ENCODE results near the gene MRPL23. TPM values are rescaled to one million over a fixed set of nuclear protein-coding genes. Genes with fewer than 3 reads are reported as not detected.

The MRPL23 gene
- total RNA-seq (2014; rRNA removed; shearing (Covaris generic)): 107 and 109 TPM in 2 replicates

DNA sequence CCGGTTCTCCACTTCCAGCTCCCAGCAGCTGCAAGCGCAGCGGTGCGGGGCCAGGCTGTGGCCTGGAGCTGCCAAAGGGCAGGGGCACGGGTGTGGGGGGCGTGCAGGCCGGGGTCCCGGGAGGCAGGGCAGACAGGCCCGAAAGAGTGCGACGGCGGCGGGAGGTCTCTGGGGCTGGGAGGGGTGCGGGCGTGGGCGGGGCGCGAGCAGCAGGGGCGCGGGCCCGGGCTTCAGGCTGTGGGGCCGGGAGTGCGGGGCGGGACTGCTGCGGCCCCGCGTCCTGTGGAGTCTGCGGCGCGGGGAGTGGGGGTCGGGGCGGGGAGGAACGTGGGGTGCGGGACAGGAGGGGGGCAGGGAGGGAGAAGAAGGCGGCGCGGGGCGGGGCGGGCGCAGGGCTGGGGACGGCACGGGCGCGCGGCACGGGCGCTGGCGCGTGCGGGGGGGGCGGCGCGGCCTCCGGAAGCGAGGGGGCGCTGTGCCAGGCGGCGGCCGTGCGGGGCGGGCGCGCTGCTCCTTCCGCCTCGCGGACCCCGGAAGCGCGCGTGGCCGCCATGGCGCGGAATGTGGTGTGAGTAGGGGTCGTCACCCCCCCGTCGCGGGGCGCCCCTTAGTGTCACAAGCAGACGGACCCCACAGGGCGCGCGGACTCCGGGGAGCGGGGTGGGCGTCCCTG, at the start of gene MRPL23:
MRPL23 (plus strand) TSS at position 521 of the 673 bp plus-strand sequence; CDS start at position 552, 31 bp downstream.
- DNase-seq (ENCODE audit: low spot score): no peak

DNA sequence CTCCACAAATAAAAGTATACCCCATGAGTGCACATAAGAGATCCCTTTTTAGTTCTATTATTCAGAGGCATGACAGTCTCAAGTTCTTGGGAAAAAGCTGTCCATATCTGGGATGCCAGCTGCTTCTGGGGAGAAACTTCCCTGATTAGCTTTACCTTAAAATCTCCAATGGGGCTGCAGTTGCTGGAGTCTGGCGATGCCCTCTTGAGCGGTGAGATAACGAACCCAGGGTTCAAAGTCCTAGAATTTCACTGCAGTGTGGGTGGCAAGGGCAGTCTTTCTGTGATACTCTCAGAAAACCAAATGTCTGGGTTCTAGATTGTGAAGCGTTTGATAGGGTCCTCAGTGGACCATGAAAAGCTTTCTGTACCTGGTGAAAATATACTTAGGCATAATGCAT, 48.0 kb upstream of the MRPL23 start:
- DNase-seq (ENCODE audit: low spot score): no peak

DNA sequence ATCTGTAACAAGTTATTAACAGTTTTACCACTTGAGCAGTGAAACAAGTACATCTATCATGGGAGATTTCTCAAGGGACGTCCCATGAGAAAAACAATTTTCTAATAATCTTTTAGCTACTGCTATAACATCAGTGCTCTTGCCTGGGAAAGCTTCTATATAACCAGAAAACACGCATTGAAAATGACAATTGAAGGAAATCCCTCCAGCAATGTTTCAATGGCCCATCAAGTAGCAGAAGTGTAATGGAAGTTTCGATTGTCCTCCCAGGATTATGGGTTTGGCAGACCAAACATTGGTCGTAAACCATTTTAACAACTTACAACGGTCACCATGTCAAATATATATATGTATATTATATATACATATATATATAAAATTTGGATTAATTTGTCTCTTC, 47.4 kb upstream of the MRPL23 start:
- DNase-seq (ENCODE audit: low spot score): no peak

DNA sequence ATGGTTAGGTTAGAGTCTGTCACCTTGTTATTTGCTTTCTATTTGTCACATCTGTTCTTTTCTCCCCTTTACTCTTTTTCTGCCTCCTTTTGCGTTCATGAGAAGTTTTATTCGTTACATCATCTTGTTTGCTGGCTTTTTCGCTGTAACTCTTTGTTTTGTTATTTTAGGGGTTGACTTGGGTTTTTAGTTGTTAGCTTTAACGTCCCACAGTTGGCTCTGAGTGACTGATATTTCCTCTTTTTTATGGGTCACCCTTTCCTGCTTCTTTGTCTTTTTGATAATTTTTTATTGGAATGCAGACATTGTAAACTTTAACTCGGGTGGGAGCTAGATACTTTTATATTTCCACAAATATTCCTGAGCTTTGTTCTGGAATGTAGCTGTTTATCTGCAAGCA, 41.0 kb upstream of the MRPL23 start:
- no peak for DNase-seq (ENCODE audit: low spot score)

DNA sequence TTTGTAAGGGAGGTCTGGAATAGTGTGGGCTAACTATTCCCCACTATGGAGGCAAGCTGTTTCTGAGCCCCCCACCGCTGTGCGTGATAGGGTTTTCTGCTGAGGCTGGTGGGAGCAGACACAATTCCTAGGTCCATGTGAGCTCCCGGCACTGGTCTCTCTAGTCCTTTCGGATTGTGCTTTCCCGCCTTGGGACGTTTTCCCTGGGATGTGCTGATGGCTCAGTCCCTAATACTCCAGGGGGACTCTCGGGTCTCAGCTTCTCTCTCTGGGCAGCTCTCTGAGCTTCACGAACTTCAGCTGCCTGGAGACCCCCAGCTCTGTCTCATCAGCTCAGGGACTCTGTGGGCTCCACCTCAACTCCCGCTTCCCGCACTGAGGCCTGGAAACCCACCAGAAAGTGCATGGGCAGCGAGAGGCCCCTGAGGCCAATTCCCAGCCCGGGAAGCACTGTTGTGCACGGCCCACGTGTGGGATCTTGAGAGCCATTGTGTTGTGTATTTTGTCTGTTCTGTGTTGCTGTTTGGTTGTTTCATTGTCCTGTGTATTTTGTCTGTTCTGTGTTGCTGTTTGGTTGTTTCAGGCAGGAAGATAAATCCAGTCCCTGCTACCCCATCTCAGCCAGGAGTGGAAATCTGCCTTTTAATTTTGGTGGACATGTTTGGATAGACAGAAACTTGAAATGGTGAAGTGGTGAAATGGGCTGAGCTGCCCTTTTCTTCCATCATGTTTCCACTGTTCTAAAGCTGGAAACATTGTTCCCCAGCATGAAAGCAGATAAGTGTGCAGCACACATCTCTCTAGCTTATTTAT, 40.3 kb upstream of the MRPL23 start:
- no peak for DNase-seq (ENCODE audit: low spot score)

DNA sequence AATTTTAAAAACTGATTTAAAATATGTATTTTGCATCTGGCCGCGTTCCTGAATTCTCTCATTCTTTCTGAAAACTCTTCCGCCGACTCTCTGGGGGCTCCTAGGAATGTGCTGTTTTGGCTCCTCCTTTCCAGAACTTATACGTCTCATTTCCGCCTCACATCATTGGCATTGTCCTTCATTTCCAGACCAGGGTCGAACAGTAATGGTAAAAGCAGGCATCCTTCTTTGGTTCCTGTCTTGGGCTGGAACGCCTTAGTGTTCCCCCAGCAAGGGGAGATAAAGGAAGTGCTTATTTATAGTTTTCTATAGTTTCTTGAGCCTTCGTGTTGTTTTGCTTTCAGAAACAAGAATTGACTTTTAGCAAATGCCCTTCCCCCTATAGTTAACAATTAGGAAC, 38.5 kb upstream of the MRPL23 start:
- no peak for DNase-seq (ENCODE audit: low spot score)

DNA sequence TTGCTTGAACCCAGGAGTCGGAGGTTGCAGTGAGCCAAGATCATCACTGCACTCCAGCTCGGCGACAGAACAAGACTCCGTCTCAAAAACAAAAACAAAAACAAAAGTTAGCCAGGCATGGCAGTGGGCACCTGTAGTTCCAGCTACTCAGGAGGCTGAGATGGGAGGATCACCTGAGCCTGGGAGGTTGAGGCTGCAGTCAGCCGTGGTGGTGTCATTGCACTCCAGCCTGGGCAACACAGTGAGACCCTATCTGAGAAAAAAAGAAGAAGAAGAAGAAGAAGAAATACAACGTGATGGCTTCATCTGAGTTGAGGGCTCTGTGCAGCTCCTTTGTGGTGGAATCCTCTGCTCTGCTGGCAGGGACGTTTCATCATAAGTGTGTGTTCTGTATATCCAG, 37.6 kb upstream of the MRPL23 start:
- no peak for DNase-seq (ENCODE audit: low spot score)

DNA sequence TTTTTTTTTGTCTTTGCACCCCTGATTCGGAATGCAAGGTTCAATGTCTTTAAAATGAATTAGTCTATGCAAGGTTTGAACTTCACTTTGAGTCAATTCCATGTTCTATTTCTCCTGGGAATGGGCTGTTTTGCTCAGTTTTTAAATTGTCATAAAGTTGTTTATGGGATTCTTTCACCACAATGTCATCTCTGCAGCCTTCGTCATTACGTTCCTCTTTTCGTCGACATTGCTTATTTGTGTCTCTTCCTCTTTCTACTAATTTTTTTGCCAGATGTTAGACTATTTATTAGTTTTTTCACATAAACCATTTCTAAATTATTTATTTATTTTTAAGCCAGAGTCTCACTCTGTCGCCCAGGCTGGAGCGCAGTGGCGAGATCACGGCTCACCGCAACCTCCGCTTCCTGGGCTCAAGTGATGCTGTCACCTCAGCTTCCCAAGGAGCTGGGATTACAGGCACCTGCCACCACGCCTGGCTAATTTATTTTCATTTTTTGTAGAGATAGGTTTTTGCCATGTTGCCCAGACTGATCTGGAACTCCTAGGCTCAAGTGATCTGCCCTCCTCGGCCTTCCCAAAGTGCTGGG, 34.7 kb upstream of the MRPL23 start:
- no peak for DNase-seq (ENCODE audit: low spot score)

DNA sequence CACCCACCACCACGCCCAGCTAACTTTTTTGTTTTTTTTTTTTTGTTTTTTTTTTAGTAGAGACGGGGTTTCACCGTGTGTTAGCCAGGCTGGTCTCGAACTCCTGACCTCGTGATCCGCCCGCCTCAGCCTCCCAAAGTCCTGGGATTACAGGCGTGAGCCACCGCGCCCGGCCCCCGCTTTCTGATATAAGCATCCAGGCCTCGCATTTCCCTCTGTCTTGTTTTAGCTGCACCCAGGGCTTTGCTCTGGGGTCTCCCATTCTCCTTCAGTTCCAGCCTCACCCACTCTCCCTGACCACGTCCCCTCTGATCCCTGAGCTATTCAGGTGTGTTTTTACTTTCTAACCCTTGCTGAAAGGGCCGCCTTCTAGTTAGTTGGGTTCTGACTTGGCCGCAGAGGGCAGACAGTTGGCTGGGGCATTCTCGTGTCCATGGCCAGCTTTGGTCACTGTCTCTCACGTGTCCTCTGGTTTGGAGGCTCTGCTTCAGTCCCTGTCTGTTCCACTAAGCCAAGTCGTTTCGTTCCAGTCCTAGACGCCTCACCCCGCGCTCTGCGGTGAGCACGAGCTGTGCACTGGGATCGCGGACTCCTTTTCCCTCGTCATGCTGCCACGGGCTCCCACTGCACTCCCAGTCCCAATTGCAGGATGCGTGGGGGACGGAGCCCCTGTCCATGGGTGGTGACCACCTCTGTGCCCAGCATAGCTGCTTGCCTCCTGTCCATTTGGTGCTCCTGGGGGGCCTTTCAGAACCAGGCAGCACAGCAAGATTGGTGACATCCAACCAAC, 33.7 kb upstream of the MRPL23 start:
- no peak for DNase-seq (ENCODE audit: low spot score)

DNA sequence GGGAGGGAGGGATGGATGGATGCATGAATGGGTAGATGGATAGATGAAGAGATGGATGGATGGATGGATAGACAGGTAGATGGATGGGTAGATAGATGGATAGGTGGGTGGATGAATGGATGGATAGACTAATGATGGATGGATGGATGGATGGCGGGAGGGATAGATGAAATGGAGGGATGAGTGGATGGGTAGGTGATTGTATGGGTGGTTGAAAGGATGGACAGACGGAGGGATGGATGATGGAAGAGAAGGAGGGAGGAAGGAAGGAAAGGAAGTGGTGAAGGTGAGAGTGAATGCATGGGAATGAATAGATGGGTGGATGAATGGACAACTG, 31.4 kb upstream of the MRPL23 start:
- DNase-seq (ENCODE audit: low spot score): no peak

DNA sequence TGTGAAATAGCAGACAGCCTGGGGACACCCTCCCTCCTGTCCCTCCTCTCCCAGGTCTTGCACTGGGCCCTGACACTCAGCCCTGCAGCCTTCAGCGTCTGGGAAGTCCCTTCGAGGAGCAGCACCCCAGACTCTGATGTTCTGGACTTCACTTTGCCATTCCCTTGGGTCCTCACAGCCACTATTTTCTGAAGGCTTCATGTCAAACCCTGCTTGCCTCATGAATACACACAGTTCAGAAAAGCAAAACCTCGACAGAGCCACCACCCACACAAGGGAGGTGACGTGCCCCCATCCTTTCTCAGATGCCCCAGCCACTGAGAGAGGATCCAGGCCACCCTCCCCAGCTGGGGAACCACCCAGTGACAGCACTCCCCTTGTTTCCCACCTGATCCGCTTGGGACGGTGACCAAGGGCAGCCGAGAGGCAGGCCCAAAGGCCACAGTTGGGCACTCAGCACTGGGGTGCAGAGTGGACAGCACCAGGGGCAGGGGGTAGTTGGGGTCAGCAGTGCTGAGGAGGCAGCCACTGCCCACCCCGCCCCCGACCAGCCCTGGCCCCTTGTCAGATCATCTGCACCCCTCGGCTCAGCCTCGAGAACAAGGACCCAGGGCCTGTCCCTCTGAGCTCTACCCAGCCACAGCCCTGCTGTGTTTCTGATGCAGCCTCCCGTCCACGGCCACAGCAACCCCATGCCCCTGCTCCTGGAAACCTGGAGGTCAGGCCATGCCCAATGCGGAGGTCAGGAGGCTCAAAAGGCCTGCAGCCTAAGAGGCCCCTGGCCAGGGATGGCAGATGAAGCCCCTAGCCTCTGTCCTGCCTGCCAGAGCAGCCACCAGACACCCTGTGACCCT, 30.8 kb upstream of the MRPL23 start:
- no peak for DNase-seq (ENCODE audit: low spot score)

DNA sequence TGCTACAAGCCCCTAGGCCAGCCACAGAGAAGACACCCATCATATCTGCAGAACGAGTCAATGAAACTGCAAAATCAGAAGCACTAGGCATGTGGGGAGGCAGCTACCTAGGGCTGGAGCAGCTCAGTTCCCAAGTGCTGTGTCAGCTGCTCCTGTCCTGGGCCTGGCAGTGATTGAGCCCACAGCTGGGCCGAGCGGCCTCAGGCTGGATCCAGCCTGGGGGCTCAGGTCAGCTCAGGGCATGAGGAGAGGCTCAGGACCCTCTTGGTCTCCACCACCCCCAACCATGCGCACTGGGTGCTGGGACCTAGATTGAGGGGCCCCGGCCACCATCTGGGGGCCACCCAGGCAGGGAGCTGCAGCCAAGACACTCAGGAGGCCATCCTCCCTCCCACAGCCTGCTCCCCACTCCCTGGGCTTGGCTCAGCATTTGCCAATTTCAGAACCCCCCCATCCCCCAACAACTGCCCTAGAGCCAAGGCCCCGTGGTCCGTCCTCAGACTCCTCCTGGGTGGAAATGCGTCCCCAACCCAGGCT, 30.1 kb upstream of the MRPL23 start:
- no peak for DNase-seq (ENCODE audit: low spot score)

DNA sequence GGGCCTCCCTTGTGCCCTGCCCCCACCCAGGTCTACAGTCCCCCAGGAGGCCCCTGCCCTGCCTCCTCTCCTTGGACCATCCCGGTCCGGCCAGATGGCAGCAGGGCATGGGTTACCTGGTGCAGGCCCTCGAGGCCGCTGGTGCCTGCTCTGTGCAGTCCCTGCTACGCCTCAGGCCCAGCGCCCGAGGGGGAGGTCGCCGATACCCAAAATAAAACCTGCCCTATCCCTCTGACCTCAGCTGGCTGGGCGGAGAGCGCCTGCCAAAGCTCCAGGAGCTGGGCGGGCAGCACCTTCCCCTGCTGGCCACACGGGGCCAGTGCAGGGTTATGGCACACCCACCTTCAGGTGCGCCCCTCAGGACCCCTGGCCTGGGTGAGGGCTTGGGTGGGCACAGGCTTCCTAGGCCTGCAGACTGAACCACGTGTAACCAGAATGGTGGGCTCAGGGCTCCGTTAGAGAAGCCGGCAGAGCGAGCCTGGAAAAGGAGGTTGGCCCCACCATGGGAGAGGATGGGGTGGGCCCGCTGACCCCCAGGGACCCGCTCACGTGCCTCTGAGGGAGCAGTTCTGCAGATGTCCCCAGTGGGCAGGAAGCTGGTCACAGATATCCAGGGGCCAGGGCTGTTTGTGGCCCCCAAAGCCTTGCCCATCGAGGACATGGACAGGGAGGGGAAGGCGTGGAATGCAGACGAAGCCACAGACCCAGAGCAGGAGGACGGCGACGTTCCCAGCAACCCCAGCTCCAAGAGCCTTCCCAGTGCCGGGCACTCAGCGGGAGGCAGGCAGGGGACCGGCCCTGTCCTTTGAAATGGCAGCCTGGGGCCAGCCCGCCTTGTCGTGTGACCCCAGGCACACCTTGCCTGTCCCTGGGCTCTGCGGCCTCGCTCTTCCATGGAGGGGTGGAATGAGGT, 29.4 kb upstream of the MRPL23 start:
- DNase-seq (ENCODE audit: low spot score): no peak

DNA sequence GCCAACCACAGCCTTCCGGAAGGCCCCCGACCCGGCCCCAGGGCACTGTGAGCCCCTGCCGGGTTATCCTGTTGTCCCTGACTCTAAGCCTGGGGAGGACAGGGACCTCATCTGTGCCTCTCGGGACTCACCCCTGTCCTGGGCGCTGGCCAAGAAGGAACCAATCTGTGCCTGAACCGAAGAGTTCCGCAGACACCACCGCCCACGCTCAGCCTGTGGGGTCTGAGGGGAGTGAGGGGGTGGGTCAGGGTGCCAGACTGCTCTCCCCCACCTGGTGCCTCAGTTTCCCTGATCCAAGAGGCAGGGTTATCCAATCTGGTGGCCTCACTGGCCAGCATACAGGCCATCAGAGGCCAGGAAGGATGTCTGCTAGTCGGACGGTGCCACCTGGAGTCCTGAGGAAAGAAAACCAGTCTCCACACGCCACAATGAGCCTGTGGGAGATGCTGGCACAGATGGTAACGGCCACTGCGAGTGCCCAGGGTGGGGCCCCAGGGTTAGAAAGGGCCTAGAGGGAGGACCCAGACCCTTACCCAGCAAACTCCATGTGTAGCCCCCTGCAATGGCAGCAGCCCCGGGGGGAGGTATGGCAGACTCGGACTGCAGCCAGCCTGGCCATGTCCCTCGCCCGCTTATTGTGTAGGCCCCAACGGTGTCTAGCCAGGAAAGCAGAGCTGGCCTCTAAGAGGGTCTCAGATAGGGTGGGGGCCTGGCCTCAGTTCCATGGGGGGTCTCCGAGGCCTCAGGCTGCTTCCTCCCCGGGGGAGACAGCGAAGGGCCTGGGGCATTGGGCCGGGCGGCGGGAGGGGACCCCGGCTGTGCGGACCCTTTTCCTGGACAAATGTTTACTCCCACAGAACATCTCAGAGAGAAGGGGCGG, 28.5 kb upstream of the MRPL23 start:
- DNase-seq (ENCODE audit: low spot score): peak; percentile 37

DNA sequence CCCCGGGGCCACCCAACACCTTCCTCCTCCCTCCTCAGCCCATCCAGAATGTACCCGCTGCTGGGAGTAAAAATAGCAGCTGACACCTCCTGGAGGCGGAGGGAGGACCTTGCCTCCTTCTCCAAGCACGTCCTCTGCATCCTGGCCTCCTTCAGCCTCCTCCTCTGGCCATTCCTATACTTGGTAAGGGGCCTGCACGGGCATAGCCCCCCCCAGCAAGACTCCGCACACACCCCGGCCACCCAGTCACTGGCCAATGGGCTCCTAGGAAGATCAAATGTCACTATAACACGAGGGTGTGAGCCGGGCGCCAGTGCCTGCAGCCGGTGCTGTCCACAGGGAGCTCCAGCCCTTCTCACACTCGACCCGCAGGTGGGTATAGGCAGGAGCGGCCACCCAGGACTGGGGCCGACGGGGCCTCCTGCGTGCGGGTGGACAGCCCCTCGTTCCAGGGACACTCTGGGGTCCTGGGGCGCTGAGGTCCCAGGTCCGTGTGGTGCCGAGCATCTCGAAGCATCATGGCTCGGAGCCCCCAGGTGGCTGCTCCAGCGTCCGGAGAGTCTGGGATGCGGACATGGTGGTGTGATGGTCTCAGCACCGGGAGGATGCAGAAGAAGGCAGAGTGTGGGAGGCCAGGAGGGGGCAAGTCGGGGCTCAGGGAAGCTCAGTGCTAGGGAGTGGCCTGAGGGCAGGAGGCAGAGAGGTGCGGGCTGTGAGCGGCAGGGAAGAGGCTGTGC, 27.6 kb upstream of the MRPL23 start, which contains the start of gene TNNT3:
TNNT3 (plus strand) TSS at position 313 of the 737 bp plus-strand sequence. CDS start 3,172 bp downstream, outside the sequence.
- DNase-seq (ENCODE audit: low spot score): no peak

DNA sequence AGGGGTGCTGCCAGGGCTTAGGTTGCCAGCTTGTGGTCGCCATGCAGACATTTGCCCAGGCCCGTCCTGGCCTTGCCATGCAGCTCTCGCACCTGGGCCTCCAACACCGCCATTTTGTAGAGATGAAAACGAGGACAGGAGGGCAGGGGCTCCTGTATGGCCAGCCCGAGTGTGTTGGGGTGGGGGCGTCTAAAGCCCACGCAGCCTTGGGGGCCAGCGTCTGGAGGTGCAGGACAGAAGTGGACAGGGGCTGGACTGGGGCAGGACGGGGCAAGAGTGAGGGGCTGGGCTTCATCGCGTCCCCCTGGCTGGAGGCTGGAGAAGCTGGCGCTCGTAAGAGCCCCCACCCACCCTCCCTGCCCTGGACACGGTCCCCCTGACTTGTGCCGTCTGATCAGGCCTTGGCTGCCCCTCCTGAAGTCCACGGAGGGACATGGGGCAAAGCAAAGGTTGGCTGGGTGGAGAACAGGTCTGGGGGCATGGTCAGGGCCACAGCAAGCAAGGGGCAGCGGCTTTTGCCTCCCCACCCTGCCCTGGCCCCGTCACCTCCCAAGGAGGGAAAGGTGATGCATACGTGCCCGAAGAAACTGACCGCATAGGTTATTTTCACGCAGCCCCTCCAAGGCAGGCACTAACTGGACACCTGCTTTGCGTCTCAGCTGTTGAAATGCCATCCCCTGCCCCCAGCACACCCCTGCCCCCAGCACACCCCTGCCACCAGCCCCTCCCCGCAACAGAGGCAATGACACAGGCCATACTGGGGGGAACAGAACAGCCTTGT, 26.8 kb upstream of the MRPL23 start:
- no peak for DNase-seq (ENCODE audit: low spot score)
